Anterior cingulate cortex (tissue), 58 donors: ENCODE results near the gene ABLIM2.

Source experiments
- DNase-seq, 58 donors: peaks; one replicate each; lab custom pipeline; 2025; lab: John Stamatoyannopoulos, UW

ABLIM2 gene

GRCh38 chr4:8177552-8177951 is 18.9 kb upstream of the ABLIM2 start:
- DNase-seq, result no peak

- peak in 7 of 58 donors; percentile 8 to 40 (median 18) for DNase-seq
These were observed 18.2 kb upstream of the ABLIM2 start for GRCh38 chr4:8176547-8177399.

DNA sequence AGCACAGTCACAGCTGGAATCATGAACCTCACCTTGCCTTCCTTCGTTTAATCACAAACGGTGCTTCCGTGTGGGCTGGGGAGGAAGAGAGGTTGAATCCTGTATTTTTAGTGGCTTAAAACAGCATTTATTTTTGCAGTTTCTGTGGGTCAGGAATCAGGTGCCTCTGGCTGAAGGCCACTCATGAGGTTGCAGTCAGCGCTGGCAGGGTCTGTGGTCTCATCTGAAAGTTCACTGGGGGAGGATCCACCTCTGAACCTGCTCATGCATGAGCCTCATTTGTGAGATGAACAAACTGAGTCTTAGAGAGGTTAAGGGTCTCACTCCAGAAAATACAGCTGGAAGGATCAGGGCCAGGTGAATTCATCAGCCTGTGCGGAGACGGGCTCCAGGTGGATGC is 17.1 kb upstream of the ABLIM2 start:
- DNase-seq, result no peak

GRCh38 chr4:8174970-8175369 is 16.4 kb upstream of the ABLIM2 start:
- no peak for DNase-seq

- no peak for DNase-seq
These were observed 15.1 kb upstream of the ABLIM2 start for GRCh38 chr4:8173492-8174242.

DNA sequence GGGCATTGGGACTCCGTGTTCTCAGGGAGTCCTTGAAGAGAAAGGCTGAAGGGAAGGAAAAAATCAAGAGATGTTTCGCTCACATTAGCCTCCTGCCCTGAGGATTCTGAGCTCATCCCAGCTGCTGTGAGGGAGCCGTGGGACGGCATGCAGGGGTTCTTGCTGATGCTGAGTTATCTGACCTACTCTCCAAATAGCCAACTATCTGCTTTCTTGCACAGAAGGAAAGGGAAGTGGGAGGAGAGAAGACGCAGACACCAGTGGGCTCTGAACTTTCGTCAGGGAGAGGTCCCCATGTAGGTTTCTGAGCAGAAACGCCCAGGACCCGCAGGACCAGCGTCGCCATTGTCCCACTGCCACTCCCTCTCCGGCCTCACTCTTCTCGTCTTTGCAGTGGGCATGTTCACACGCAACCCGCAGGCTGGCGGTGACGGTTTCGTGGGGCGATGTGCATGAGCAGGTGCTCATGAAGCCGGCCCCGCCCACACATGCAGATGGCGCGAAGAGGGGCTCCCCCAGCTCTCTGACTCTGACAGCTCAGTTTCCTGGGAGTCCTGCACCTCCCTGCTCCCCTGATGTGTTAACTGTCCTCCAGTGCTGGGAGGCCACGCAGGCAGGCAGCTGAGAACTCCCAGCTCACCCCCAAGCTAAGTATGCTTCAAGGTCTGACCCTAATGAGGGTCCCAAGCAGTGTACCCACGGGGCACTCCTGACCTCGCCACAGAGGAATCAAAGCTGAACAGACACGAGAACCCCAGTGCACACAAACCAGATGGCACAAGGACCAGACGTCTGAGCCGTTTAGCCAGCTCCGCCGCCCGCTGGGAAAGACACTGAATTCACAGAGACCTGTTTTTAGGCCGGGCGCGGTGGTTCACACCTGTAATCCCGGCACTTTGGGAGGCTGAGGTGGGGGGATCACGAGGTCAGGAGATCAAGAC is 13.6 kb upstream of the ABLIM2 start:
- DNase-seq, result peak in 1 of 58 donors; percentile 22

DNA sequence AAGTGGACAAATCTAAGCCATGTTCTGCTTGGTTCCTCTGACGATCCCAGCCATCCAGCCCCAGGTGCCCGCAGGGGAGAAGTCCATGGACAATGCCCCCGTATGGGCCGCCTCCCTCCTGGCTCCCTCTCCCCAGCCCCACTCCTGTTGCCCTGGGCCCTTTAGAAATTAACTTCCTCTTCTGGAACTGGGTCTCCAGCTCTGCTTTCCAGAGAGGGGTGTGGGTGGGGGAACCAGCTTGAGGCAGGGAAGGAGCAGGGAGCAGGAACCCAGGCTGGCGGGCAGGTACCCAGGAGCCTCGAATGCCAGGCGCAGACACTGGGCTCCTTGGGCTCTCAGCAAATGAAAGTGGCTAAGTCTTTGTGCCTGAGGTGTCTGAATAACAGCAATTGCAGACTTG is 12.7 kb upstream of the ABLIM2 start:
- no peak for DNase-seq

GRCh38 chr4:8170341-8170740 is 11.7 kb upstream of the ABLIM2 start:
- no peak for DNase-seq

DNA sequence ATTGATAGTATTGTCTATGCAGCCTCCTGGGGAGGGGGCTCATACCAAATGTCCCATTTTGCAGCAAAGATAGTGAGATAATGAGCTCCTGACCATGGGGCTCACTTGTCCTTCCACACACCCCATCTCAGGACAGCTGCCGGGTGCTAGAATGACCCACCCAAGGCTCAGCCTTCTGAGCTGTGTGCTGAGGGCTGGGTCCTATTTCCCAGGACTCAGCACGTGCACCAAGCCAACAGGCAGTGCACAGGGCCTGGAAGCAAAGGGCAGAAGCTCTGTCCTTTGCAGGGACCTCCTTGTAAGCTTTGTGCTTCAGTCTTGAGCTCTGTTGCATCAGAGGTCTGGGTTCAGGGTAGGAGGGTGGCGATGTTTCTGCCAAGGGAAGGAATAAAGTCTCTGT is 11.2 kb upstream of the ABLIM2 start:
- DNase-seq, result no peak

DNA sequence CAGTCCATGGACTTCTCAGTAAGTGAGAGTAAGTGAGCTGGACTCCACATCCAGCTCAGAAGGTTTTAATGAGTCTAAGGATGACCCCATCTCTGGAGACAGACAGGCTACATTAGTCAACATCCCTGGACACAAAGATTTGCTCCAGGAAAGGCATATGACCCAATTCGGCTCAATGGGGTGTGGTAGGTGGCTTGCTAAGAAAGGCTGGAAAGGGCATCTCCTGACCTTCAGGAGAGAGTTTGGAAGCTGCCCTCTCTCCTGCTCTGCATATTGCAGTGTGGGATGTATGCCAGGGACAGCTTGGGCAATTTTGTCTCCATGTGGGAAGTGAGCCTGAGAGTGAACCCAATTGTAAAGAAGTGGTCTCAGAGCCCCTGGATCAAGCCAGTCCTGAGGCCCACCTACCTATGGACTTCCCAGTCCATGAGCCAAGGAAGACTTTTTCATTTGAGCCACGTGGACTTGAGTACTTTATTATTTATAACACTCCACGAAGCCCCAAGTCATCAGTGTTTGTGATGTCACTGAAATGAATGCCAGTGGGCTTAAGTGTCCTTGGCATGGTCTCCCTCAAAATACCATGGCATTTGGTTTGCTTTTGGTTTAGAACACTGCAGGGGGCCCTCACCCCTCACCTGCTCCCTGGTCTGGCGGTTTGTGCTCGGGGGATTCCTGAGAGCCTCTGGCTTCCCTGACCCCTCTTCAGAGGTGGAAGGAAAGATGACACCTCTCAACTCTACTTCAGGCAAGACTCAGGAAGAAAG is 10.4 kb upstream of the ABLIM2 start:
- DNase-seq, result no peak

DNA sequence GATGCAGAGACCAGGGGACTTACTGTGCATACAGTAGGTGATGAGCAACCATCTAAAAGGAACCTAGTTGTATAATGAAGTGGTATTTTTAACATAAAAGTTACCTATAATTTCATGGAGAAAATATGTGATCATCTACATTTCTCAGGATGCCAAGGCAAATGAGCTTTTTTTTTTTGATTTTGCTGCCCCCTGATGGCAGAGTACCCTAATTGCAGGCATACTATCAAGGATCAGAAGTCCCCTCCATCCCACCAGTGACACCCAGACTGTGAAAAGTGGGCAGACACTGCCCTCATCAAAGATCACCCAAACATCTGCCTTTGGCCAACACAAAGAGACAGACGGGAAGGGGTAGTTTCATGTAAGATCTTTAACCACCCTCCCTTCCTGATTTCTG is 9.6 kb upstream of the ABLIM2 start:
- no peak for DNase-seq

- peak in 5 of 58 donors; percentile 13 to 30 (median 23) for DNase-seq
These were observed 9.2 kb upstream of the ABLIM2 start for GRCh38 chr4:8167815-8168214.

DNA sequence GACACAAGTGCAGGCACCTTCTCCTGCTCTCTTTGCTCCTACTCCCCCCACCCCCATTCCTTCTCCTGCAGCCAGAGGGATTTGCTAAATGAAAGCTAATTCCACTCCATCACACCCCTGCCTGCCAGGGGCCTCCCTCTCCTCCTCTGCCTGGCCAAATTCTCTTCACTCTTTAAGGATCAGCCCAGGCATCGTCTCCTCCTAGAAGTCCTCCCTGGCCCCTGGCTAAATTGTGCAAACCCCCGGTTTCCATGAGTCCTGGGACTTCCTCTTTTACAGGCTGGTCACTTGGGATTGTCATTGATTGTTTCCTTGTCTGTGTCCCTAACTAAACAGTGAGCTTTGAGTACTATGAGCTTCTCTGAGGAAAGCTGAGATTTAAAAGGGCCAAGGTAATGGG is 8.7 kb upstream of the ABLIM2 start:
- no peak for DNase-seq

- peak in 1 of 58 donors; percentile 12 for DNase-seq
These were observed 6.8 kb upstream of the ABLIM2 start for GRCh38 chr4:8165374-8165896.

- no peak for DNase-seq
These were observed 6.1 kb upstream of the ABLIM2 start for GRCh38 chr4:8164687-8165086.

DNA sequence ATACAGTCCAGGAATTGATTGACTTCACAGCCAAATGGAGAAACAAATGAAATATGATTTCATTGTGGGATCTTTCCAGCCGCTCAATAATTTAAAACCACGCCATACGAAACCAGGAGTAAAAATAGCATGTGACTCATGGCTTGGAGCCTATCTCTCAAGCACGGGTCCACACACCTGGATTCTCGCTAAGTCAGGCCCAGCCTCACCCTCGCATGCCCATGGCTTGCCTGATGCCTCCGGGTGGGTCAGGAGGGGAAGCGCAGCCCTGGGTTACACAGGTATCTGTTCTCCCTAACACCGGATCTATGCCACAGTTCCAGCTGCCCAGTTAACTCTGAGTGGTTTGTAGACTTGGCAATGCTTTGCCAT is 5.6 kb upstream of the ABLIM2 start:
- no peak for DNase-seq

GRCh38 chr4:8163436-8164193 is 5.0 kb upstream of the ABLIM2 start:
- DNase-seq, result no peak

DNA sequence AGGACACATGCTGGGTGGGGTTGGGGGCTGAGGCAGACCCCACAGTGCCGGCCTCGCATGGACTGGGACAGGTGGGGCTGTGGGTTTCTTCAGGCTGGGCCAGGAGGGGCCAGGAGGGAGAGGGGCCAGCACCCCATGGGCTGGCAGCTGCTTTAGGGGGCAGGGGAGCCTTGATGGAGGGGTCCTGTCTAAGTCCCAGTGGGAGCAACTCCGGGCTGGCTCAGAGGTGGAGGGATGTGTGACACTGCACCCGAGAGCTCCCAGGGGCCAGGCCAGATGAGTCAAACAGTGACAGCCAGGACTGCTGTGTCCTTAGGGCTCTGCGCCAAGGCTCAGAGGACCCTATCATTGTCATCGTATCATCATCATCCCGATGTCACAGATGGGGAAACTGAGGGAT is 4.4 kb upstream of the ABLIM2 start:
- no peak for DNase-seq

- no peak for DNase-seq
These were observed 4.0 kb upstream of the ABLIM2 start for GRCh38 chr4:8162625-8163024.
